NCI-H526 treated with DMSO at 0.1 percent for 48 hours (cell line): ENCODE measurements around the gene EEF2K.
"Not testable (repeated sequence)": the region's sequence is repeated elsewhere in the genome, so short reads cannot be mapped to it uniquely, and the experiment has no call there.

Experiments used
- DNase-seq: peaks from one replicate; lab custom pipeline; 2025; lab: John Stamatoyannopoulos, UW

EEF2K gene

DNA sequence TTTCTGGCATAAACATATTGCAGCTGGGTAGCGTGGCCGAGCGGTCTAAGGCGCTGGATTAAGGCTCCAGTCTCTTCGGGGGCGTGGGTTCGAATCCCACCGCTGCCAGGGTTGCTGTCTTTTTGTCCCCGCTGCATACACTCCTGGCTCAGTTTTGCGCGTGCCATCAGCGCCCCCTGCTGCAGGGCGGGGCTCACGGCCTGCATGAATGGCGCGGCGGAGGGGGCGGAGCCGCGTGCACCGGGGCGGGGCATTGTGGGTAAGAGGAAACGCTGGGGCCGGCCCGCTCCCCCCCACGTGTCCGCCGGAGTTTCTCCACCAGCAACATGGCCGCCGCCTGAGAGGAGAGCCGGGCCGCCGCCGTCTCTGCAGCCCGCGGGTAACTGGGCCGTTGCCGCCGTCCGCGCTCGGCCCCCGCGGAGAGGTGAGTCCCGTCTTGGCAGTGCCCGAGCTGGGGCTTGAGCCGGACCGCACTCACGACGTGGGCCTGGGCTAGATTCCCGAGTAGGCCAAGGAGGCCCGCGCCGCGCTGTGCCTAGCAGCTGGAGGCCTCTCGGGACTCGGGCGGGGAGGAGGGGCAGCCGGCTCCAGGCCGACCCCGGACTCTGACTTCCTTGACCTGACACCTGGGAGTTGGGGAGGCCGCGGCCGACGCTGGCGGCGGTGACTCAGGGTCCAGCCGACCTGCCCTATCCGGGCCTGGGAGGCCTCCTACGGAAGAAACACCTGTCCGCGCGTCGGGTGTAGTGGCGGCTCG lies 91.2 kb downstream of the EEF2K start, which contains the start of gene POLR3E:
POLR3E (plus strand) TSS at position 296 of the 757 bp plus-strand sequence. CDS start 5,560 bp downstream, outside the sequence.
- peak; percentile 91 for DNase-seq

DNA sequence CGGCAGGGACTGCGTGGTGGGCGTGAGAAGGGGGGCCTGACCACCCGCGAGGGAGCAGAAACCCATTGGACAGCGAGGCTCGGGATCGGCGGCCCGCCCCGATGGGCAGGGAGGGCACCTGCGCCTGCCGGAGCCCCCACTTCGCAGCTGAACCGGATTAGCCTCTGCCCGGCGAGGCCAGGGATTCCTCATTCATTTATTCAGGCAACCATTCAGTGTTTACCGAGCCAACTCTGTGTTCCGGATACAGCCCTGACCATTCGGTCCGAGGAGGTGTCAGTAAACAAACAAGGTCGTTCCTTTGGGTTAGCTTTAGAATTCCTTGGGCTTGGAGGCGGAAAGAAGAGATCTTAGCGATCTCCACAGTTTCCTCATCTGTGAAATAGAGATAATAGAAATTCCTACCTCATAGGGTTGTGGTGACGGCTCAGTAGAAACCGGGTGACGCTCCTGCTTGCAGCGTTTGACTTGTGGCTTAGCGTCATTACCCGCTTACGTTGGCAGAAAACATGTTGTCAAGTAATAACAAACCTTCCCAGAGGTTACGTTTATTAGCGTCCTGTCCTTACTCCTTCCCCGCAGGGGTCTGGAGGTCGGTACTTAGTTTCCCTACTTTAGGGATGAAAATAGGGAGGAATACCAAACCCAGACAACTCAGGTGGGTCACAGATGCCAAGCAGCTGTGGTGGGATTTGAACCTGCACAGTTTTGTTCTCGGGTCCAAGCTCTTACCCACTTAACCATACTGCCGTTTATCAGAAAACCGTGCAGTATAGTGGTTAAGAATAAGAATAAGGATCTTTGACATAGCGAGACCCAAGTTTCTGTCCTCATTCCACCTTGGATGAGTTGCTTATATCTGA lies 92.0 kb downstream of the EEF2K start:
- DNase-seq = peak; percentile 85

DNA sequence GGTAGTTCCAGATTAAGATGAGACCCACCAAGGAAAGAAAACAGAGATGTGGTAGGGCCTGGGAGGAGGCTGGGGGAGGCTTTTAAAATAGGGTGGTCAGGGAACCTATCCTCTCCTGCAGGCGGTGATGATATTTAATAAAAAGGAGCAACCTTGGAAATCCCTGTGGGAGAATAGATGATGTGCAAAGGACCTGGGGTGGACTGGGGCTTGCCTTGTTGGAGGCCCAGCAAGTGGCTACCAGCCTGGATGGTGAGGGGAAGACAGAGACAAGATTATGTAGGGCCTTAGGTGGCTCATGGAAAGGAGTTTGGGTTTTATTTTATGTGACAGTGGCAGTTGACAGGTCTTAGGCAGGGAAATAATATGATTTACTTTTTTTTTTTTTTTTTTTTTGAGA lies 93.0 kb downstream of the EEF2K start:
- no peak for DNase-seq

DNA sequence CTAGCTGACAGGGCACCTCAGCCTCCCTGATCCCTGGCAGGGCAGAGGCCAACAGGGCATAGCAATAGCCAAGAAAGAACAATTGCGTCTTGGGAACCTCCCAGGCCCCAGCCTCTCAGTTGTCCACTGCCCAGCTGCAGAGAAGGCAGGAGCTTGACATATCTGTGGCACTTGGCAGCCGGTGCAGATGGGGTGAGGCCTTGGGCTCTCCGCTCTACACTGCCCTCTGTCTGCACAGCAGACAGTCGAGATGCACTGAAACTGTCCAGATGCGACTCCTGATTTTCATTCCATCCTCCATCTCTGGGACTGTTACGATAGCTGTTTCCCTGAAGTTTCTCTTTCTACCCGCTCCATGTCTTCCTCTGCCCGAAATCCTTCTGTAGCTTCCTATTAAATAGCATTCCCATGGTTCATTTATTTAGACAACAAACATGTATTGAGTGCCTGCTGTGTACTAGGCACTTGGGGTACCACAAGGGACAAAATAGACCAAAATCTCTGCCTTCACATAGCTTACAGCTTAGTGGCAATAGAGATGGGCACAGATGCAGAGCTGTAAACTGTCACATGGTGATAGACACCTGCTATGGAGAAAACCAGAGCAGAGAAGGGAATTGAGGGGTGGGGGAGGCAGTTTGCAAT lies 94.5 kb downstream of the EEF2K start:
- no peak for DNase-seq

DNA sequence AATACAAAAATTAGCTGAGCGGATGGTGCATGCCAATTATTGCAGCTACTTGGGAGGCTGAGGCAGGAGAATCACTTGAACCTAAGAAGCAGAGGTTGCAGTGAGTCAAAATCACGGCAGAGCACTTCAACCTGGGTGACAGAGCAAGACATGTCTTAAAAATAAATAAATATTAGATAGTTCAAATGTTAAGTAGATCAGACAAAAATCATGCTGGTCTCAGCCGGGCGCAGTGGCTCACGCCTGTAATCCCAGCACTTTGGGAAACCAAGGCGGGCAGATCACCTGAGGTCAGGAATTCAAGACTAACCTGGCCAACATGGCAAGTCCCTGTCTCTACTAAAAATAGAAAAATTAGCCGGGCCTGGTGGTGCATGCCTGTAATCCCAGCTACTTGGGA lies 95.3 kb downstream of the EEF2K start:
- DNase-seq = not testable (repeated sequence)

DNA sequence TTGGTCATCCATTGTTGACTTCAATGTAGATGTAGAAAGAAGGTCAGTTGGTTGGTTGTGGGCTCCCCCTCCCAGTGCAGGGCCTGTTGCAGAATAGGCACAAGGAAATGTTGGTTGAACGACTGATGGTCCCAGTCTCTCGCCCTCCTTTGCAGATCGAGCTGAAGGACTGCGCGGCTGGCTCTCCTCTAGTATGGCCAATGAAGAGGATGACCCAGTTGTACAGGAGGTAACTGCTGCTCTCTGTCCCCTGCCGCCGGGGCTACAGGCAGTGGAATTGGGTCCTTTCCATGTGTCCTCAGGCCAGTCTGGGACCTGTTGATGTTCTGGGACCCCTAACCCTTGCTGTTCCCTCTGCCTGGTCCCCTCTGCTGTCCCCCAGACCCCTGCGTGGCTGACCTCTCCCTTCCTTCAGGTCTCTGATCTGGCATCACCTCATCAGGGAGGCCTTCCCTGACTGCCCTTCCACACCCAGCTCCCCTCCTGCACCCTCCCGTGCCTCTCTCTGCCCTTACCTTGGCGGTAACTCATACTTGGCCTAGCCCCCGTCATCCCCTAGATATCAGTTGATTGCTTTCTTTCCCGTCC lies 96.8 kb downstream of the EEF2K start:
- no peak for DNase-seq

DNA sequence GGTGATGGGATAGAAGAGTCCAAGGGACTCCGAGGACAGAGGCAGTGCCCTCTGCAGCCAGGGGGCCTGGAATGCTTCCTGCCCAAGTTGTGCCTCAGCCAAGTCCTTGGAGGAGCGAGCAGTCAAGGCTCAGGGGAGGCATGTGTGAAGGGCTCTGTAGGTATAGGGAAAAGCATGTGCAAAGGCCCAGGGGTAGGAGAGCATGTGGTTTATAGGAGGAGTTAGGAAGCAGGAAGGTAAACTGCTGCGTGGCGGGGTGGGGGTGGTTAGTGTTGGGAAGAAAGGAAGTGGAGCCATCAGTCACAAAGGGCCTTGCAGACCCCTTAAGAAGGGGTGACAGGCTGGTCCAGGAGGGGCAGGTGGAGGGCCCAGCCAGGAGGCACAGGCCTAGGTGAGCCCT lies 98.3 kb downstream of the EEF2K start:
- no peak for DNase-seq

DNA sequence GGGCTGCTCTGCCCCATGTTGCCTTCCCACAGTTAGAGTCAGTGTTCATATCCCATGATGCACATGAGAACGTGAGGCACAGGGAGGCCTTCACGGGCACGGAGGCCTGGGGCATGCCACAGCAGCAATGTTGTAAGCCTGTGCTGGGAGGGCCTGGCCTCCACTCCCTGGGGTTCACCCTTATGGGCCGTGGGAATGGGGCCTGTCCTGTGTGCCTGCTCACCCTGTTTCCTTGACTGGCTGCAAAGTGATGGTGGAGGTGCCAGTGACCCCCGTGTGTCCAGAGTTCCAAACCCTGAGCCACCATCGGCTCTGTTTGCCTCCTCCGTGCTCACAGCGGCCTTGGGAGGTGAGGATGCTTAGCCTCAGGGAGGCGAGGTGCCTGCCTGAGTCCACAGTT lies 100.7 kb downstream of the EEF2K start:
- DNase-seq = no peak

DNA sequence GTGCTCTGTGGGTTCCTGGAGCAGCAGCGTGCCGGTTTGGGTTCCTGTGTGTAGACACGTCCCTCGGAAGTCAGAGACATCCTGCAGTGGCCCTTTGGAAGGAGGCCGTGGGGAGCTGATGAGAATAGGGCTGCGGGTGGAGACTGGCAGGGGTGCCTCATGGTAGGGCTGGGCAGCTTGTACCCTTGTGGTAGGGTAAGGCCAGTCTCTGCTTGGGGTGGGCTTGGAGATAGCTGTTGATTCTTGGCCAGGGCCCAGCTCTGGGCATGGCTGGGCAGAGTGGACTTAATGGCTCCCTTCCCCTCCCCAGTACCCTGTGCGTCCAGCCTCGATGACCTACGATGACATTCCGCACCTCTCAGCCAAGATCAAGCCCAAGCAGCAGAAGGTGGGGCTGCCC lies 101.8 kb downstream of the EEF2K start:
- no peak for DNase-seq

DNA sequence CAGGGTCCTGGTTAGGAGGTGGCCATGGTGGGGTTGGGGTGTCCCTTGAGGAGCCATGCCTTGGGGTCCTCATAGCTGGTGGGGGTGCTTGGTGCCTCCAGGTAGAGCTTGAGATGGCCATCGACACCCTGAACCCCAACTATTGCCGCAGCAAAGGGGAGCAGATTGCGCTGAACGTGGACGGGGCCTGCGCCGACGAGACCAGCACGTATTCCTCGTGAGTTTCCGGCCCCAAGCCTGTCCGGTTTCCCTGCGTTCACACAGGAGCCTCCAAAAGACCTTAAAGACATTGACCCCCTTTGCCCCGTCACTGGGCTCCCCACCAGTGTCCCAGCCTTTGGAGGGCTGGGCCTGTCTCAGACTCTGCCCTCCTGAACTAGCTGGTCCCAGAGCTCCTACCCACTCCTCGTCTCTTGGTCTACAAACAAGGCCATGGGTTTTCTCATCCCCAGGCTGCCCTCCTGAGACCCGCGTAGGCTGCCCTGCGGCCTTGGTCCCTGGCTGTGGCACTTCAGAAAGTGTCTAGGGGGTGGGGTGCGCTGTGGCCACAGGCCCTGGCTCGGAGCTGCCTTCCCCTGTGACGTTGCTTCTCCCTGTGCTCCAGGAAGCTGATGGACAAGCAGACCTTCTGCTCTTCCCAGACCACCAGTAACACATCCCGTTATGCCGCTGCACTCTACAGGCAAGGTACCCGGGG lies 102.9 kb downstream of the EEF2K start:
- no peak for DNase-seq

DNA sequence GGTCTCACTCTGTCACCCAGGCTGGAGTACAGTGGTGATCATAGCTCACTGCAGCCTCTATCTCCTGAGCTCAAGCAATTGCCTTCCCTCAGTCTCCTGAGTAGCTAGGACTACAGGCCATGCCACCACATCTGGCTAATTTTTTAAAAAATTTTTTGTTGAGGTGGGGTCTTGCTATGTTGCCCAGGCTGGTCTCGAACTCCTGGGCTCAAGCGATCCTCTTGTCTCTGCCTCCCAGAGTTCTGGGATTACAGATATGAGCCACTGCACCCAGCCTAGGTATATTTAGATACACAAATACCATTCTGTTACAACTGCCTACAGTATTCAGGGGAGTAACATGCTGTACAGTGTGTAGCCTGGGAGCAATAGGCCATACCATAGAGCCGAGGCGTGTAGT lies 105.4 kb downstream of the EEF2K start:
- DNase-seq = no peak

DNA sequence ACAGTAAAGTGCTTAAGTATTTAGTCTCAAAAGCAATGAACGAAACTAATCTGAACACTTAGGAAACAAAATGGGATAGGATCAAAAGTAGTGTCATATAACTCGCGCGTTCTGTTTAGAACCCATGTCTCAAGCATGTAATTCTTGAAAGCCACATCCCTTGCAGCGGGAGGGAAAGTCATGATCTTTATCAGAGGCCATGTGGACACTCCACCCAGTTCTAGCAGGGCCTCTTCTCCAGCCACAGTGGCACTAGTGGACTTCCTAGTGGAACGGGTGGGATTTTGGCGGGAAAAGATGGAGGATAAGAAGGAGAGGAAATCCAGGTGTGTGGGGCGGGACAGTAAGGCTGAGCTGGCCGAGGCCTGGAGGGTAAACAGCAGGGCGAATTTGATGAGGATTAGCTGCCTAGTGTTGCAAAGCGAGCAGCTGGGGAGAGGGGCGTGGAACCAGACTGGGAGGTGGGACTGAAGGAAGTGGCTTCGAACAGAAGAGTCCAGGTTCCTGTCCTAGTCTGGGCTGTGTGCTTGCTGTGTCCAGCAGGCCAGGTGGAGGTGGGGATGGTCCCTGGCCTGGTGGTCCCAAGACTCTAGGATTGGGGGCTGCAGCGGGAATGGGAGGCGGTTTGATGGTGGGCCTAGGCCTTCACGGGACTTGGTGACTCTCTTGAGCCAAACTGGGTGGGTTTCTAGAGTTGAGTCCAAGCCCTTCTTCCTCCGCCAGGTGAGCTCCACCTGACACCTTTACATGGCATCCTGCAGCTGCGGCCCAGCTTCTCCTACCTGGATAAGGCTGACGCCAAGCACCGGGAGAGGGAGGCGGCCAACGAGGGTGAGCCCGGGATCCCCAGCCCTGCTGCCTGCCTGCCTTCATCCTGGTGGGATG lies 107.1 kb downstream of the EEF2K start:
- no peak for DNase-seq

DNA sequence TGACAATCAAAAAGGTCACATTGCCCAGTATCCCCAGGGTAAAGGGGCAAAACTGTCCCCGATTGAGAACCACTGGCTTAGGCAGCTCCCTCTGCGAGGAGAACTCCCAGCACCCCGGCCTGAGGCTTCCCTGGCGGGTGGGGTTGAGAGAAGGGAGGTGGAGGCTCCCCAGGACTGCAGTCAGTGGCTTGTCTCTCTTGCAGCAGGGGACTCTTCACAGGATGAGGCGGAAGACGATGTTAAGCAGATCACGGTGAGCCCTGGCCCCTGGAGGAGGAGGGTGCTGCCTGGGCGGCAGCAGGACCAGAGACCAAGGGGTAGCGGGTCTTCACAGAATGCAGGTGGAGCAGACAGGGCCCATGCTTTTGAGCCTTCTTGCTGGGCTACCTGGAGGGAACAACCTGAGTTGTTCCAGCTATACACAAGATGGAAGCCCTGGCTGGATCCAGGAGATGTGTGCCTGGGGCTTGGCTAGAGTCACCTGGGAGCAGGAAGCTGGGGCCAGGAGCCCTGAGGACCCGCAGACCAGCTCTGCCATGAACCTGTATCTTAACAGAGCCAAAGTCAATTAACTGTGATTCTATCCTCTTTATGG lies 107.9 kb downstream of the EEF2K start:
- DNase-seq = no peak

DNA sequence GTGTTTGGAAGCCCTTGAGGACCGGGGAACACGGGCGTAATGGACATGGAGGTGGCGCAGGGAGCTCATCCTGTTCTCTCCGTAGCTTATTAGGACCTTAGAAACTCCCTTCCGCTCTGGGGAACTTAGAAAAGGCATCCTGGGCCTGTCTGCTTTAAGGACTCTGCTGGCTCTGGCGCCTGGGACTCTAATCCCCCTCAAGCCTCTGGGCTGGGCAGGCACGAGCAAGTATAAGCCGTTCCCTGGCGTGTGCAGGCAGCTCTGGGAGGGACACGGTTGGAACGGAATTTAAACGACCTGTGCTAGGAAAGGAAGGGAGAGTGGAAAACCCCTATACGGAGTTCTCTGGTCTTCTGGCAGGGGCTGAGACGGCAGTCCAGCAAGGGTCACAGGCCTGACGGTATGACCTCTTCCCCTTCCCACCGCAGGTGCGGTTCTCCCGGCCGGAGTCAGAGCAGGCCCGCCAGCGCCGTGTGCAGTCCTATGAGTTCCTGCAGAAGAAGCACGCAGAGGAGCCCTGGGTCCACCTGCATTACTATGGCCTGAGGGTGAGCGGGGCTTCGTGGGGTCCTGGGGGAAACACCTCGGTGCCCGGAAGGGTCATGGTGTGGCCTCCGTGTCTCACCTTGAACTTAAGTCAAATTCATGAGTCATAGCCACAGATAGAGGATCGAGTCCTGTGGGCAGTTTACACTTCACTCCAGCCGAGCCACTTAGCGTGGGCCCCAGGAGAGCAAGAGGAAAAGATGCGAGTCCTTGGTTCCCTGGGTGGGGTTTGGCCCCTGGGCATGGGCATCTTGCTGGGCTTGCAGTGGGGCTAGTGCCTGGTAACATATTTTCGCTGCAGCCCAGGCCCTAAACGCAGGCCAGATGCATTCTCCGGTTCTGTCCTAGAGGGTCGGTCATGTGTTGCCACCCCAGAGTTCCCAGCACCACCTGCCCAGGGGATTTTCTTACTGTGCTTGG lies 108.9 kb downstream of the EEF2K start:
- DNase-seq = no peak

DNA sequence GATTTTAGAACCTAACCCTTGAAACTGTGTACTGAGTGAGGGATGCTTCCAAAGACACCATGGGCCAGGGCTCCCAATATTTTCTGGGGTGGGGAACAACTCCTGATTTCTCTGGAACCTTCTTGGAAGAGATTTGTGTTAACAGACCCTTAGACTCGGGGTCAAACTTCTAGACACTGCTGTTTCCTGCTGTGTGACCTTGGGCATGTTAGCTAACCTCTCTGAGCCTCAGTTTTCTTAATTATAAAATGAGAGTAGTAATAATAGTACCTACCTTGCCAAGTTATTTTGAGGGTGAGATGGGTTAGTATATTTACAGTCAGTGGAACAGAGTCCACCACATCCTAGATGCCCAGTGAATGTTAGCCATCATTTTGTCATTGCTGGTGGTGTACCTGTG lies 109.9 kb downstream of the EEF2K start:
- DNase-seq = no peak

DNA sequence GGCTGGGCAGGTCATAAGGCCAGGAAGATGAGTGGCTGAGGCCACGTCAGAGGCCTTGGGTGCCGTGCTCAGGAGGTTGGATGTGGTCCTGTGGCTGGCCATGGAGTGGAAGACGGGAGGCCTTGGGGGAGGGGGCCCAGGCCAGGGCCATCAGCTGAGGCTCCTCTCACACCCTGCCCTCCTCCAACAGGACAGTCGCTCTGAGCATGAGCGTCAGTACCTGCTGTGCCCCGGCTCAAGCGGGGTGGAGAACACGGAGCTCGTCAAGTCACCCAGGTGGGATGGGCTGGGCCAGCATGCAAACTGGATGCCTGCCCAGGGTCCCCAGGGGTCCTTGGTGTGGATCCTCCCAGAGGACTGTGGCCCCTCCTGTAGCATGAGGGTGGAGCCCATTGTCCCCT lies 110.3 kb downstream of the EEF2K start:
- DNase-seq = no peak

DNA sequence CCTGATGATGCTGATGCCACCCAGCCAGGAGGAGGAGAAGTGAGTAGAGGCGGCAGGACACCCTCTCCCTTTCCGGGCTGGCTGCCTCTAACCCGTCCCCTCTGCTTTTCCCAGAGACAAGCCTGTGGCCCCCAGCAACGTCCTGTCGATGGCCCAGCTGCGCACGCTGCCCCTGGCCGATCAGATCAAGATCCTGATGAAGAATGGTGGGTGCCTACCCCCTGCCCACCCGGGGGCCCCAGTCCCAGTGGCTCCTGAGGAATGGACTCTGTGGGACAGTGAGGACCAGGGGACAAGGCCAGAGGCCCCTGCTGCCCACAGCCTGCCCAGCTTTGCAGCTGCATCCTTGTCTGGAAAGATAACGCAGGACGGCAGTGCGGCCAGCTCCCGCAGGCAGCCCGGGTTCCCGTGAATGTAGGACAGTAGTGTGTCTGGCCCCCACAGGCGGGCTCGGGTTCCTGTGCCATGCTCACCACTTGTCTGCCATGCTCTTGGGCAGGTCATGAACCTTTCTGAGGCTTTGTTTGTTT lies 111.0 kb downstream of the EEF2K start:
- no peak for DNase-seq

DNA sequence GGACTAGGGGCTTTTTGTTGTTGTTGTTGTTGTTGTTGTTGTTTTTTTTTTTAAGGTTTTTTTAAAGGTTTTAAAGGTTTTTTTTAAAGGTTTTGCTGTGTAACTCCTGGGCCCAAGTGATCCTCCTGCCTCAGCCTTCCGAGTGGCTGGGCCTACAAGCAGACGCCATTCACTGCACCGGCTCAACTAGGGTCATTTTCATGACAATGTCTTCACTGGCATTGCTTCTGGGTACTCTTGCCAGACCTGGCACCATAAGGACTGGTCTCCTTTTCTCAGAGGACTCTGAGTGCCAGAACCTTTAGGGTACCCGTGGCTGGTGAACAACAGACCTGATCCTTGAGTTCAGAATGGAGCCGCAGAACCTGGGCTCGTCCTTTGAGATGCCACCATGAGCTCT lies 111.5 kb downstream of the EEF2K start:
- DNase-seq = no peak
